Trophoblast cell (in vitro differentiated cells and primary cell): ENCODE results near the gene SDCBP2.

Source experiments
- DNase-seq, 2 donors: peaks; one replicate each; pipeline ENCODE4 v3.0.0-alpha.2; 2016
- H2AFZ ChIP-seq: 2 replicates; pipeline ENCODE4 v1.6.1; 2013; ENCODE audit warnings: low read length, moderate library complexity, mild to moderate bottlenecking; ENCODE audit not compliant: insufficient read depth, poor library complexity
- H2AK5ac ChIP-seq: 2 replicates; pipeline ENCODE4 v1.6.1; 2013; ENCODE audit warnings: mild to moderate bottlenecking, low read length
- H2BK120ac ChIP-seq: 2 replicates; pipeline ENCODE4 v1.6.1; 2013; ENCODE audit warnings: low read length, mild to moderate bottlenecking, moderate library complexity; ENCODE audit not compliant: insufficient read depth, poor library complexity
- H2BK12ac ChIP-seq: 2 replicates; pipeline ENCODE4 v1.6.1; 2013; ENCODE audit warnings: mild to moderate bottlenecking, low read length, moderate library complexity
- H2BK5ac ChIP-seq: 2 replicates; pipeline ENCODE4 v1.6.1; 2013; ENCODE audit warnings: low read length, low read depth, moderate library complexity, mild to moderate bottlenecking; ENCODE audit not compliant: poor library complexity
- H3K14ac ChIP-seq: 2 replicates; pipeline ENCODE4 v1.6.1; 2013; ENCODE audit warnings: mild to moderate bottlenecking, low read length
- H3K18ac ChIP-seq: 2 replicates; pipeline ENCODE4 v1.6.1; 2013; ENCODE audit warnings: mild to moderate bottlenecking, low read length
- H3K23ac ChIP-seq: 2 replicates; pipeline ENCODE4 v1.6.1; 2013; ENCODE audit warnings: low read length
- H3K27ac ChIP-seq: 2 replicates; pipeline ENCODE4 v1.5.1; 2013; ENCODE audit warnings: low read depth, mild to moderate bottlenecking, inconsistent platforms, low read length, moderate library complexity
- H3K27me3 ChIP-seq: 2 replicates; pipeline ENCODE4 v1.6.1; 2013; ENCODE audit warnings: inconsistent platforms, mild to moderate bottlenecking, low read length, moderate library complexity; ENCODE audit not compliant: insufficient read depth
- H3K36me3 ChIP-seq, 2 experiments: 1 replicate in 1 of 2; 2 replicates in 1 of 2; pipeline ENCODE4 v1.6.1; 2013; ENCODE audit warnings: low read length in 2 of 2, mild to moderate bottlenecking in 2 of 2, moderate library complexity in 1 of 2; ENCODE audit not compliant: insufficient read depth in 2 of 2, control insufficient read depth in 1 of 2
- H3K4ac ChIP-seq: 2 replicates; pipeline ENCODE4 v1.6.1; 2013; ENCODE audit warnings: low read depth, mild to moderate bottlenecking, low read length, moderate library complexity
- H3K4me1 ChIP-seq, 2 experiments: 1 replicate in 1 of 2; 2 replicates in 1 of 2; pipeline ENCODE4 v1.6.1; 2013; ENCODE audit warnings: low read length in 2 of 2, mild to moderate bottlenecking in 2 of 2, moderate library complexity in 1 of 2; ENCODE audit not compliant: insufficient read depth in 2 of 2, control insufficient read depth in 1 of 2
- H3K4me2 ChIP-seq: 2 replicates; pipeline ENCODE4 v1.6.1; 2013; ENCODE audit warnings: inconsistent platforms, mild to moderate bottlenecking, low read length, moderate library complexity
- H3K4me3 ChIP-seq: 2 replicates; pipeline ENCODE4 v1.5.1; 2013; ENCODE audit warnings: mild to moderate bottlenecking, low read depth, low read length, inconsistent platforms
- H3K79me1 ChIP-seq: one replicate; pipeline ENCODE4 v1.6.1; 2013; ENCODE audit warnings: low read length
- H3K79me2 ChIP-seq: 2 replicates; pipeline ENCODE4 v1.6.1; 2013; ENCODE audit warnings: low read length, mild to moderate bottlenecking; ENCODE audit not compliant: control insufficient read depth, insufficient read depth, poor library complexity
- H3K9ac ChIP-seq: 2 replicates; pipeline ENCODE4 v1.6.1; 2013; ENCODE audit warnings: mild to moderate bottlenecking, low read length
- H3K9me3 ChIP-seq: 2 replicates; pipeline ENCODE4 v1.6.1; 2013; ENCODE audit warnings: low read depth, mild to moderate bottlenecking, control low read depth, inconsistent platforms, low read length; ENCODE audit not compliant: insufficient read depth
- H4K12ac ChIP-seq: 2 replicates; pipeline ENCODE4 v1.6.1; 2013; ENCODE audit warnings: low read depth, mild to moderate bottlenecking, low read length, moderate library complexity
- H4K8ac ChIP-seq: 2 replicates; pipeline ENCODE4 v1.6.1; 2013; ENCODE audit warnings: low read depth, mild to moderate bottlenecking, low read length, moderate library complexity
- H4K91ac ChIP-seq: one replicate; pipeline ENCODE4 v1.6.1; 2013; ENCODE audit warnings: low read depth, mild to moderate bottlenecking, low read length, moderate library complexity
- WGBS: extraction: QIAGEN DNeasy Blood & Tissue Kit; methylation state at CpG from one replicate; pipeline ENCODE4 v1.1.7; 2013; ENCODE audit warnings: missing lambda C conversion rate; ENCODE audit not compliant: insufficient read length, insufficient coverage; ENCODE audit errors: extremely low coverage; 5-methylcytosine and 5-hydroxymethylcytosine counted together

The SDCBP2 gene

DNA sequence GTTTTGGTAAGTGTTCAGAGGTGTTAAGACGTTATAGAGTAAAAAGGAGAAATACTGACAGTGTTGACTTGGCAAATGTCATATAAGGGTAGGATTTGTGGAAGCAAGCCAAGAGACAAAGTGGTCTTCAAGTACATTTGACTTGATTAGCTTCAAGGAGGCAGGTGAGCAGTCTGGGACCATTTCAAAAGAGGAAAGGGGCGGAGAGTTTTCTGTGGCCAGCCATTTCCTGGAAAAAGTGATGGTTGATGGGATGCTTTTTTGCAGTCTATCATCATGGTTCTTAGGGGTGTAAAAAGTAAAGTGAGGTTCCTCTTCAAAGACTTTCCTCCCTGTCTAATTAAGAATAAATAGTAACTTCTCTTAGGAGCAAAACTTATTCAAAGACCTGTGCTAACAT lies 35.2 kb upstream of the SDCBP2 start:
- Histone ChIP-seq H2BK12ac (no peak overlapping the region), H3K27ac (no peak overlapping the region), H3K27me3 (no peaks in the 10 kb centered on the region), H3K4ac (no peak overlapping the region), H4K8ac (no peak overlapping the region), H2AFZ (no peak overlapping the region), H3K79me1 (no peaks in the 10 kb centered on the region), H4K91ac (no peak overlapping the region), H3K4me1 (peaks cover 0 to 2% of the 10 kb centered on the region in 2 experiments), H3K18ac (no peak overlapping the region), H3K23ac (no peak overlapping the region), H3K9me3 (peaks cover 2% of the 10 kb centered on the region), H4K12ac (no peak overlapping the region), H3K36me3 (peaks cover 9 to 28% of the 10 kb centered on the region in 2 experiments), H2BK120ac (no peak overlapping the region), H2AK5ac (no peak overlapping the region), H3K4me3 (no peak overlapping the region), H3K14ac (no peak overlapping the region), H3K4me2 (no peak overlapping the region), H3K9ac (no peak overlapping the region), H2BK5ac (no peak overlapping the region), H3K79me2 (no peaks in the 10 kb centered on the region)
- no peak for DNase-seq
- no CpG with 5 or more reads among the region's 2 CpGs for WGBS

DNA sequence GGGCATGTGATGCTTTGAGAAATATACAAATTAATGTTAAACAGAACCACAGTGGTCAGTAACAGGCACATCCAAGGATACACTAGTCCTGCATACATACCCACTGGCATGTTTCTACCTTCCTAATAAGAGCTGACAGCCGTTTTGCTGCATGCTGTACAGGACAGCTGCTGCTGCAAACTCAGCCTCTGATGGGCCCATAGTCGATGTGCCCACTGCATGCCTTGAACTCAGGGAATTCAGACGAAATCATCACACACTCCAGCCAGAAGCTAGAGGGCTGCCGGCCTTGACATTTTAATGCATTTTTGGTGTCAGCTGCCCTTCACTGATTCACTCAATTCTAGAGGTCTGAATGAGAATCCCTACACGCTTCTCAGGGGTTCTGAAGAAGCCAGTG lies 34.6 kb upstream of the SDCBP2 start:
- Histone ChIP-seq H2AK5ac (no peak overlapping the region), H3K4me3 (no peak overlapping the region), H3K18ac (no peak overlapping the region), H2BK12ac (no peak overlapping the region), H4K8ac (no peak overlapping the region), H3K14ac (no peak overlapping the region), H3K79me1 (no peaks in the 10 kb centered on the region), H3K36me3 (peaks cover 9 to 24% of the 10 kb centered on the region in 2 experiments), H3K4ac (no peak overlapping the region), H2BK120ac (no peak overlapping the region), H2AFZ (no peak overlapping the region), H3K27me3 (no peaks in the 10 kb centered on the region), H3K4me2 (no peak overlapping the region), H3K79me2 (no peaks in the 10 kb centered on the region), H3K23ac (no peak overlapping the region), H2BK5ac (no peak overlapping the region), H4K12ac (no peak overlapping the region), H4K91ac (no peak overlapping the region), H3K4me1 (no peaks in the 10 kb centered on the region), H3K27ac (no peak overlapping the region), H3K9ac (no peak overlapping the region), H3K9me3 (peaks cover 2% of the 10 kb centered on the region)
- WGBS: no CpG with 5 or more reads among the region's 5 CpGs
- no peak for DNase-seq

GRCh38 chr20:1362484-1362883 lies 33.5 kb upstream of the SDCBP2 start:
- Histone ChIP-seq H3K4me2 (no peak overlapping the region), H3K27ac (no peak overlapping the region), H2AFZ (no peak overlapping the region), H3K79me2 (no peaks in the 10 kb centered on the region), H3K23ac (no peak overlapping the region), H4K8ac (no peak overlapping the region), H2BK5ac (no peak overlapping the region), H3K27me3 (no peaks in the 10 kb centered on the region), H4K12ac (no peak overlapping the region), H3K36me3 (peaks cover 8 to 24% of the 10 kb centered on the region in 2 experiments), H3K18ac (no peak overlapping the region), H2BK12ac (no peak overlapping the region), H3K4ac (no peak overlapping the region), H3K4me1 (no peaks in the 10 kb centered on the region), H2AK5ac (no peak overlapping the region), H3K4me3 (no peak overlapping the region), H2BK120ac (no peak overlapping the region), H3K14ac (no peak overlapping the region), H3K9ac (no peak overlapping the region), H4K91ac (no peak overlapping the region), H3K79me1 (no peaks in the 10 kb centered on the region), H3K9me3 (peaks cover 2% of the 10 kb centered on the region)
- no CpG with 5 or more reads among the region's 2 CpGs for WGBS
- DNase-seq: no peak

GRCh38 chr20:1360094-1360846 lies 31.3 kb upstream of the SDCBP2 start:
- no peak overlapping the region for H3K27ac ChIP-seq
- no peak overlapping the region for H2BK12ac ChIP-seq
- H3K4me2 ChIP-seq: no peak overlapping the region
- peaks cover 9 to 21% of the 10 kb centered on the region in 2 experiments for H3K36me3 ChIP-seq
- H2BK5ac ChIP-seq: no peak overlapping the region
- no peak overlapping the region for H3K14ac ChIP-seq
- WGBS: no CpG with 5 or more reads among the region's 7 CpGs
- H3K18ac ChIP-seq: no peak overlapping the region
- no peaks in the 10 kb centered on the region for H3K9me3 ChIP-seq
- H4K12ac ChIP-seq: no peak overlapping the region
- no peak overlapping the region for H4K8ac ChIP-seq
- no peak overlapping the region for H3K4me3 ChIP-seq
- H2BK120ac ChIP-seq: no peak overlapping the region
- no peaks in the 10 kb centered on the region for H3K79me2 ChIP-seq
- no peak overlapping the region for H2AFZ ChIP-seq
- no peaks in the 10 kb centered on the region for H3K27me3 ChIP-seq
- no peak overlapping the region for H3K4ac ChIP-seq
- H3K23ac ChIP-seq: no peak overlapping the region
- no peaks in the 10 kb centered on the region for H3K4me1 ChIP-seq
- DNase-seq: no peak
- no peaks in the 10 kb centered on the region for H3K79me1 ChIP-seq
- no peak overlapping the region for H2AK5ac ChIP-seq
- no peak overlapping the region for H3K9ac ChIP-seq
- no peak overlapping the region for H4K91ac ChIP-seq
